ENCODE results near the gene DOK7.

- TF ChIP-seq CTCF (IDR thresholded peaks at IDR 0.05; ENCODE audit: low read length), result no peak
- TF ChIP-seq EZH2 (optimal IDR thresholded peaks at IDR 0.05; ENCODE audit: low read depth, low read length), result no peak
Observed at GRCh38 chr4:3524349-3524748, 61.2 kb downstream of the DOK7 start.

Data from MM.1S (cell line).